ENCODE measurements around the gene MYOCOS. TPM values are rescaled to one million over a fixed set of nuclear protein-coding genes. Genes with fewer than 3 reads are reported as not detected.
A peak's percentile ranks its signal among the peaks of the same experiment; 100 is the strongest.

MYOCOS gene
- total and polyA plus RNA-seq, 2 of the 4 experiments (the other 2 are of a cell fraction) = not detected

DNA sequence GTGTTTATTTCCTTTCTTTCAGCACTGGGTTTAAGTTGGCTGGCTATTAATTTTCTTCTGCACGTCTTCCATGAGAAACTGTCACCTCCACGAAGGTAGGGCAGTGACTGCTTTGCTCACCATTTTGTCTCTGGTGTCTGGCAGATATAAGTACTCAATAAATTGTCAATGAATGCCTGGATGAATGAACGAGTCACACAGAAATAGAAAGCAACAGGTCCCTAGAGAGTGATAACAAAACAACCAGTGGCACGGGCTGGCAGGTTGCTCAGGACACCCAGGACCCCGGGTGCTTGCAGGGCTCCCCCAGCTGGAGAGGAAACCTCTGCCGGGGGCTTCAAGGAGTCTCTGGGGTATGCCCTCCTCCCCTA is 33.7 kb downstream of the MYOCOS start:
- no TSS peak for BruUV-seq (replicated peaks)
- Histone ChIP-seq H3K23ac (ENCODE audit: low read depth, low read length) (no peak overlapping the region), H3K14ac (replicated peaks; ENCODE audit: low read depth, low read length) (no peak overlapping the region), H4K20me1 (ENCODE audit: insufficient read depth, low read length) (no peaks in the 10 kb centered on the region), H3K9me3 (ENCODE audit: control insufficient read depth, insufficient read depth, low read length) (no peaks in the 10 kb centered on the region), H2AFZ (replicated peaks; ENCODE audit: low read length, poor library complexity) (peak overlapping the region; percentile 83), H2BK5ac (ENCODE audit: low read depth, low read length, poor library complexity, severe bottlenecking) (no peak overlapping the region), H3K9ac (ENCODE audit: low read depth, low read length) (no peak overlapping the region), H4K91ac (ENCODE audit: insufficient read depth, low read depth, low read length) (no peak overlapping the region), H2AK9ac (replicated peaks; ENCODE audit: low read depth, low read length, poor library complexity) (no peak overlapping the region), H4K5ac (ENCODE audit: low read depth, low read length) (no peak overlapping the region), H2BK20ac (ENCODE audit: low read depth, low read length) (no peak overlapping the region), H3K4me3 (ENCODE audit: insufficient read depth, low read depth, low read length) (no peak overlapping the region), H3K27me3 (ENCODE audit: control insufficient read depth, insufficient read depth, low read length) (peaks cover 2% of the 10 kb centered on the region; the same call in 1 of the 2 replicates), H2BK120ac (ENCODE audit: low read depth, low read length) (no peak overlapping the region), H3K4me1 (ENCODE audit: control insufficient read depth, insufficient read depth, low read length) (peaks cover 8% of the 10 kb centered on the region), H3K18ac (ENCODE audit: low read depth, low read length) (no peak overlapping the region), H4K8ac (ENCODE audit: low read depth in 2 of 2, low read length in 2 of 2) (no peak overlapping the region), H2BK15ac (ENCODE audit: low read depth, low read length) (no peak overlapping the region), H3K4ac (ENCODE audit: low read depth, low read length) (no peak overlapping the region), H3K27ac (ENCODE audit: insufficient read depth, low read length) (no peak overlapping the region), H3K9me1 (ENCODE audit: insufficient read depth, low read length) (peaks cover 7% of the 10 kb centered on the region; the same call in 1 of the 2 replicates), H3K79me1 (ENCODE audit: low read depth in 1 of 2, low read length in 2 of 2) (no peaks in the 10 kb centered on the region), H3K4me2 (ENCODE audit: low read depth, low read length) (no peak overlapping the region), H2AK5ac (ENCODE audit: low read depth, low read length) (no peak overlapping the region), H3K56ac (ENCODE audit: extremely low read depth, insufficient read depth, low read length) (no peak overlapping the region), H3K36me3 (ENCODE audit: control insufficient read depth, insufficient read depth, low read length) (no peaks in the 10 kb centered on the region)
- POLR2A ChIA-PET (ENCODE audit: unreplicated experiment) = no interaction called here
- WGBS, 2 experiments (ENCODE audit: extremely low coverage in 2 of 2, insufficient read length in 1 of 2) = no CpG with 5 or more reads among the region's 6 CpGs
- in situ Hi-C loops (cut with MboI; ENCODE audit: low sequenced_read_pairs) (no loop called here), intact Hi-C loops (cut with micrococcal nuclease) (no loop called here), dilution Hi-C loops (cut with HindIII; ENCODE audit: low sequenced_read_pairs, unreplicated experiment) (no loop called here)
- TF ChIP-seq SMC3 (IDR thresholded peaks at IDR 0.05; ENCODE audit: low read depth, low read length) (no peak), MXI1 (IDR thresholded peaks at IDR 0.05; ENCODE audit: borderline replicate concordance, low read depth, low read length) (no peak), FOS (IDR thresholded peaks at IDR 0.05; ENCODE audit: low read depth, low read length) (no peak), POLR2A (IDR thresholded peaks at IDR 0.05; ENCODE audit: low read depth, low read length) (no peak), RFX5 (IDR thresholded peaks at IDR 0.05; ENCODE audit: low read depth, low read length) (no peak), RAD21 (IDR thresholded peaks at IDR 0.05; ENCODE audit: low read length) (no peak), NFE2L2 (IDR thresholded peaks at IDR 0.05; ENCODE audit: low read depth, low read length) (no peak), RCOR1 (IDR thresholded peaks at IDR 0.05; ENCODE audit: insufficient replicate concordance, low read length) (no peak), BHLHE40 (IDR thresholded peaks at IDR 0.05; ENCODE audit: low read depth, low read length) (no peak), CHD1 (IDR thresholded peaks at IDR 0.05; ENCODE audit: low read depth, low read length) (no peak), MAFK (IDR thresholded peaks at IDR 0.05; ENCODE audit: low read depth, low read length) (no peak), MAZ (IDR thresholded peaks at IDR 0.05; ENCODE audit: borderline replicate concordance, low read depth, low read length) (no peak), CEBPB (IDR thresholded peaks at IDR 0.05; ENCODE audit: low read depth, low read length) (no peak)
- TF ChIP-seq, protein P1, sequence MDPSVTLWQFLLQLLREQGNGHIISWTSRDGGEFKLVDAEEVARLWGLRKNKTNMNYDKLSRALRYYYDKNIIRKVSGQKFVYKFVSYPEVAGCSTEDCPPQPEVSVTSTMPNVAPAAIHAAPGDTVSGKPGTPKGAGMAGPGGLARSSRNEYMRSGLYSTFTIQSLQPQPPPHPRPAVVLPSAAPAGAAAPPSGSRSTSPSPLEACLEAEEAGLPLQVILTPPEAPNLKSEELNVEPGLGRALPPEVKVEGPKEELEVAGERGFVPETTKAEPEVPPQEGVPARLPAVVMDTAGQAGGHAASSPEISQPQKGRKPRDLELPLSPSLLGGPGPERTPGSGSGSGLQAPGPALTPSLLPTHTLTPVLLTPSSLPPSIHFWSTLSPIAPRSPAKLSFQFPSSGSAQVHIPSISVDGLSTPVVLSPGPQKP (IDR thresholded peaks at IDR 0.05; ENCODE audit: borderline replicate concordance, low read depth, low read length) = no peak
- TF ChIP-seq, protein P2, sequence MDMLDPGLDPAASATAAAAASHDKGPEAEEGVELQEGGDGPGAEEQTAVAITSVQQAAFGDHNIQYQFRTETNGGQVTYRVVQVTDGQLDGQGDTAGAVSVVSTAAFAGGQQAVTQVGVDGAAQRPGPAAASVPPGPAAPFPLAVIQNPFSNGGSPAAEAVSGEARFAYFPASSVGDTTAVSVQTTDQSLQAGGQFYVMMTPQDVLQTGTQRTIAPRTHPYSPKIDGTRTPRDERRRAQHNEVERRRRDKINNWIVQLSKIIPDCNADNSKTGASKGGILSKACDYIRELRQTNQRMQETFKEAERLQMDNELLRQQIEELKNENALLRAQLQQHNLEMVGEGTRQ (IDR thresholded peaks at IDR 0.05; ENCODE audit: low read depth, low read length) = no peak
- TF ChIP-seq, protein P3, sequence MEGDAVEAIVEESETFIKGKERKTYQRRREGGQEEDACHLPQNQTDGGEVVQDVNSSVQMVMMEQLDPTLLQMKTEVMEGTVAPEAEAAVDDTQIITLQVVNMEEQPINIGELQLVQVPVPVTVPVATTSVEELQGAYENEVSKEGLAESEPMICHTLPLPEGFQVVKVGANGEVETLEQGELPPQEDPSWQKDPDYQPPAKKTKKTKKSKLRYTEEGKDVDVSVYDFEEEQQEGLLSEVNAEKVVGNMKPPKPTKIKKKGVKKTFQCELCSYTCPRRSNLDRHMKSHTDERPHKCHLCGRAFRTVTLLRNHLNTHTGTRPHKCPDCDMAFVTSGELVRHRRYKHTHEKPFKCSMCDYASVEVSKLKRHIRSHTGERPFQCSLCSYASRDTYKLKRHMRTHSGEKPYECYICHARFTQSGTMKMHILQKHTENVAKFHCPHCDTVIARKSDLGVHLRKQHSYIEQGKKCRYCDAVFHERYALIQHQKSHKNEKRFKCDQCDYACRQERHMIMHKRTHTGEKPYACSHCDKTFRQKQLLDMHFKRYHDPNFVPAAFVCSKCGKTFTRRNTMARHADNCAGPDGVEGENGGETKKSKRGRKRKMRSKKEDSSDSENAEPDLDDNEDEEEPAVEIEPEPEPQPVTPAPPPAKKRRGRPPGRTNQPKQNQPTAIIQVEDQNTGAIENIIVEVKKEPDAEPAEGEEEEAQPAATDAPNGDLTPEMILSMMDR (conservative IDR thresholded peaks at IDR 0.05; ENCODE audit: low read depth, low read length) = no peak
- ATAC-seq (ENCODE audit: low read depth) (no peak), DNase-seq (no peak)
- CTCF ChIA-PET = interaction anchor here (0.9 to 2.3 kb wide), 4 partner anchors 11 to 330 kb away, joined by 3 to 23 read pairs (median 8); no protein-coding TSS in a partner anchor

Data from IMR-90 (cell line).